22Rv1 (cell line): ENCODE results near the gene RHOB.
"Not testable (repeated sequence)": the region's sequence is repeated elsewhere in the genome, so short reads cannot be mapped to it uniquely, and the experiment has no call there.

Source experiments
- H3K27ac ChIP-seq: fragments of 450-650 bp; 2 replicates; pipeline ENCODE4 v1.5.1; 2017
- ZFX ChIP-seq: fragments of 450-650 bp; IDR thresholded peaks from 2 replicates; pipeline ENCODE4 v1.6.1; 2017; ENCODE audit warnings: antibody characterized with exemption, borderline replicate concordance
- TF ChIP-seq, protein P1 (sequence below): fragments of 450-650 bp; IDR thresholded peaks from 2 replicates; pipeline ENCODE4 v1.5.1; 2017; ENCODE audit warnings: mild to moderate bottlenecking

The RHOB gene

GRCh38 chr2:20416723-20417122 lies 30.2 kb upstream of the RHOB start:
- H3K27ac ChIP-seq: no peak overlapping the region
- TF ChIP-seq, protein P1, sequence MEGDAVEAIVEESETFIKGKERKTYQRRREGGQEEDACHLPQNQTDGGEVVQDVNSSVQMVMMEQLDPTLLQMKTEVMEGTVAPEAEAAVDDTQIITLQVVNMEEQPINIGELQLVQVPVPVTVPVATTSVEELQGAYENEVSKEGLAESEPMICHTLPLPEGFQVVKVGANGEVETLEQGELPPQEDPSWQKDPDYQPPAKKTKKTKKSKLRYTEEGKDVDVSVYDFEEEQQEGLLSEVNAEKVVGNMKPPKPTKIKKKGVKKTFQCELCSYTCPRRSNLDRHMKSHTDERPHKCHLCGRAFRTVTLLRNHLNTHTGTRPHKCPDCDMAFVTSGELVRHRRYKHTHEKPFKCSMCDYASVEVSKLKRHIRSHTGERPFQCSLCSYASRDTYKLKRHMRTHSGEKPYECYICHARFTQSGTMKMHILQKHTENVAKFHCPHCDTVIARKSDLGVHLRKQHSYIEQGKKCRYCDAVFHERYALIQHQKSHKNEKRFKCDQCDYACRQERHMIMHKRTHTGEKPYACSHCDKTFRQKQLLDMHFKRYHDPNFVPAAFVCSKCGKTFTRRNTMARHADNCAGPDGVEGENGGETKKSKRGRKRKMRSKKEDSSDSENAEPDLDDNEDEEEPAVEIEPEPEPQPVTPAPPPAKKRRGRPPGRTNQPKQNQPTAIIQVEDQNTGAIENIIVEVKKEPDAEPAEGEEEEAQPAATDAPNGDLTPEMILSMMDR: no peak
- TF ChIP-seq ZFX: no peak

DNA sequence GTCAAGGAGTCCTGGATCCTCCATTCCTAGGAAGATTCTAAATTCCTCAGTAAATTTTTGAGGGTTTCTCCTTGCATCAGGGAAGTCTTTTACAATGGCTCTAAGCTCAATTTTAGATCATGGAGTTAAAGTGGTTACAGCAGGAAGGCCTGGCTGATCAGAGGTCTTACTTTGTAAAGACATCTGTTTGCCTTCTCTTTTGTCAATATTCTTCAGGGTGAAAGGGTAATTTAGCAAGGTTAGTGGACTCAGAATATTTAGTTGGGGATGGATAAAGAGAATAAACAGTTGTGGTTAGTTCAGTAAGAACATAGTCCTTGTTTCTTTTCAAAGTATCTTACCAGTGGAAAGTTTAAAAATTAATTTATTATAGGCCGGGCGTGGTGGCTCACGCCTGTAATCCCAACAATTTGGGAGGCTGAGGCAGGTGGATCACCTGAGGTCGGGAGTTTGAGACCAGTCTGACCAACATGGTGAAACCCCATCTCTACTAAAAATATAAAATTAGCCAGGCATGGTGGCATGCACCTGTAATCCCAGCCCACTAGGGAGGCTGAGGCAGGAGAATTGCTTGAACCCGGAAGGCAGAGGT lies 29.5 kb upstream of the RHOB start:
- not testable (repeated sequence) for H3K27ac ChIP-seq

GRCh38 chr2:20418519-20418918 lies 28.4 kb upstream of the RHOB start:
- no peak overlapping the region for H3K27ac ChIP-seq
- TF ChIP-seq ZFX: no peak
- TF ChIP-seq, protein P1: no peak

GRCh38 chr2:20419007-20419576 lies 27.8 kb upstream of the RHOB start:
- TF ChIP-seq, protein P1: no peak
- no peak for TF ChIP-seq ZFX
- no peak overlapping the region for H3K27ac ChIP-seq

DNA sequence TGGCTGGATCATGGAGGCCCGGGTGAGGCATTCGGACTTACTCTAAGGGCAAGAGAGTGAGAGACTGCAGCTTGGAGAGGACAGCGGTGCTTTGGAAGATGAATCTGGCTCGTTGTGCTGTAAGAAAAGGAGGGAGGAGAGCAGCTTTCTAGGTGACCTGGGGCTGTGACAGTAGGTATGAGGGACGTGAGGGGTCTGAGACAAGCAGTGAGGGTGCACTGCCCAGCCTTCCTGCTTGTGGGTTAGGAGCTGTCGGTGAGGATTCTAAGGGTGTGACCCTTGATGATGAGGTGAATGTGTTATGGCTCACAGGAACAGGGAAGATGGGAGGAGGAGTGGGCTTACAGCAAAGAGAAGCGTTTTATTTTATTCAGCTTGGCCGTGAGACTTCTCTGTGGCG lies 27.1 kb upstream of the RHOB start:
- H3K27ac ChIP-seq: no peak overlapping the region
- TF ChIP-seq, protein P1: no peak
- TF ChIP-seq ZFX: no peak

- H3K27ac ChIP-seq: no peak overlapping the region
- TF ChIP-seq, protein P1: no peak
- no peak for TF ChIP-seq ZFX
Measured at GRCh38 chr2:20421336-20421987, 25.4 kb upstream of the RHOB start.

DNA sequence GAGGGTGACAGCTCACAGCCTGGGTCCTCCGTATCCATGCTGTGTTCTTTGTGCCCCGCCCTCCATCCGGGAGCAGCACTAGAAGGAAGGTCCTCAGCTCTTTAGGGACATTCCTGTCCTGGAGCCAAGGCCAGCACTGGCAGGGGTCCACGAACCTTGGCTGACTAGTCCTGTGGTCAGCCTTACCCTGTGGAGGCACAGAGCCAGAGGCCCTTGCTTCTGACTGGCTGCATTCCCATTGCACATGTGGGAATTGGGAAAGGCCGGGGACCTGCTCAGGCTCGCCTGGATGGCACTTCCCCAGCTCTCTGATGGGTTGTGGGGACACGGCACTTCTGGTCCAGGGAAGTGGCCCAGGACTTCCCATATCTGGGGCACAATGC lies 24.9 kb upstream of the RHOB start:
- TF ChIP-seq ZFX: no peak
- TF ChIP-seq, protein P1: no peak
- H3K27ac ChIP-seq: no peak overlapping the region
